Suprapubic skin (tissue), 3 donors: ENCODE results near the gene CKAP2.
"Not testable (repeated sequence)": the region's sequence is repeated elsewhere in the genome, so short reads cannot be mapped to it uniquely, and the experiment has no call there.

Source experiments
- CTCF ChIP-seq, 2 donors: fragments of 200-600 bp in 1 of 2; fragments of 450-650 bp in 1 of 2; sonication (generic) in 1 of 2; IDR thresholded peaks; one replicate each; pipeline ENCODE4 v1.5.1; 2016 to 2019; ENCODE audit warnings: antibody characterized with exemption in 2 of 2, mild to moderate bottlenecking in 1 of 2, moderate library complexity in 1 of 2
- POLR2A ChIP-seq, 2 donors: fragments of 450-650 bp; IDR thresholded peaks; one replicate each; pipeline ENCODE4 v1.6.1; 2017; ENCODE audit warnings: antibody characterized with exemption in 2 of 2, mild to moderate bottlenecking in 2 of 2, moderate library complexity in 2 of 2

- not testable (repeated sequence) for TF ChIP-seq CTCF, POLR2A (IDR thresholded peaks at IDR 0.05)
Observed at GRCh38 chr13:52468487-52468886, 13.2 kb downstream of the CKAP2 start.
